SK-N-SH (cell line): Measurements from ENCODE around the gene LCE5A. TPM values are rescaled to one million over a fixed set of nuclear protein-coding genes. Genes with fewer than 3 reads are reported as not detected.

Experiments
- CTCF ChIA-PET: fragments of 300-600, 350-600 bp; formaldehyde crosslinking; extraction: SDS; loops from one replicate; lab custom pipeline; 2021; lab: Yijun Ruan, JAX
- POLR2A ChIA-PET: fragments of 350-600 bp; sonication (Branson Sonifier 250); formaldehyde crosslinking; extraction: SDS; loops from one replicate; lab custom pipeline; 2020; ENCODE audit warnings: antibody characterized with exemption, inconsistent platforms; lab: Yijun Ruan, JAX
- DNase-seq: peaks from one replicate; pipeline ENCODE4 v3.0.0; 2012
- H2AFZ ChIP-seq: fragments of 200-600 bp; sonication (generic); 2 replicates; pipeline ENCODE4 v1.8.1; 2016; ENCODE audit warnings: antibody characterized with exemption, mild to moderate bottlenecking, low read depth
- H3F3A ChIP-seq: fragments of 200-600 bp; sonication (generic); replicated peaks from 2 replicates; pipeline ENCODE3; 2016; ENCODE audit warnings: antibody characterized with exemption, mild to moderate bottlenecking; ENCODE audit not compliant: insufficient read depth
- H3K27ac ChIP-seq, 2 experiments: fragments of 200-500 bp in 1 of 2; fragments of 200-600 bp in 1 of 2; sonication (Bioruptor generic) in 1 of 2; sonication (generic), shearing (Covaris generic) in 1 of 2; 2 replicates each; pipeline versions ENCODE4 v1.5.1 to v1.6.1; 2014 to 2016; ENCODE audit warnings: low read depth in 2 of 2, inconsistent platforms in 1 of 2, low read length in 1 of 2, mild to moderate bottlenecking in 1 of 2, mixed read lengths in 1 of 2
- H3K27me3 ChIP-seq: fragments of 200-600 bp; sonication (generic), shearing (Covaris generic); 2 replicates; pipeline ENCODE4 v1.6.1; 2016; ENCODE audit warnings: mixed run types; ENCODE audit not compliant: insufficient read depth
- H3K36me3 ChIP-seq, 2 experiments: fragments of 200-500 bp in 1 of 2; fragments of 200-600 bp in 1 of 2; sonication (Bioruptor generic) in 1 of 2; sonication (generic) in 1 of 2; replicated peaks in 1 of 2; 2 replicates each; pipeline versions ENCODE3 to v1.5.1; 2014 to 2016; ENCODE audit warnings: low read length in 1 of 2, mild to moderate bottlenecking in 1 of 2; ENCODE audit not compliant: insufficient read depth in 2 of 2, control insufficient read depth in 1 of 2
- H3K4me1 ChIP-seq, 2 experiments: fragments of 200-500 bp in 1 of 2; fragments of 200-600 bp in 1 of 2; sonication (Bioruptor generic) in 1 of 2; sonication (generic), shearing (Covaris generic) in 1 of 2; 2 replicates each; pipeline versions ENCODE4 v1.5.1 to v1.6.1; 2014 to 2016; ENCODE audit warnings: low read depth in 1 of 2, low read length in 1 of 2, mixed run types in 1 of 2; ENCODE audit not compliant: insufficient read depth in 2 of 2, control insufficient read depth in 1 of 2
- H3K4me2 ChIP-seq: fragments of 200-600 bp; sonication (generic), shearing (Covaris generic); 2 replicates; pipeline ENCODE4 v1.6.1; 2017; ENCODE audit warnings: mixed run types
- H3K4me3 ChIP-seq, 2 experiments: fragments of 200-500 bp in 1 of 2; fragments of 200-600 bp in 1 of 2; sonication (Bioruptor generic) in 1 of 2; sonication (generic), shearing (Covaris generic) in 1 of 2; 2 replicates each; pipeline versions ENCODE4 v1.5.1 to v1.8.1; 2014 to 2016; ENCODE audit warnings: low read depth in 2 of 2, inconsistent platforms in 1 of 2, low read length in 1 of 2, mild to moderate bottlenecking in 1 of 2, mixed read lengths in 1 of 2, moderate library complexity in 1 of 2
- H3K79me2 ChIP-seq: fragments of 200-600 bp; sonication (generic); 2 replicates; pipeline ENCODE4 v1.8.1; 2017; ENCODE audit warnings: mild to moderate bottlenecking; ENCODE audit not compliant: insufficient read depth
- H3K9ac ChIP-seq: fragments of 200-600 bp; sonication (generic); 2 replicates; pipeline ENCODE4 v1.6.1; 2017; ENCODE audit warnings: mixed run types
- H3K9me2 ChIP-seq: fragments of 200-600 bp; sonication (generic); 2 replicates; pipeline ENCODE4 v1.6.1; 2017; ENCODE audit warnings: mixed run types
- H3K9me3 ChIP-seq: fragments of 200-600 bp; sonication (generic); 2 replicates; pipeline ENCODE4 v1.6.1; 2017; ENCODE audit warnings: mixed run types, mild to moderate bottlenecking, moderate library complexity
- H4K20me1 ChIP-seq: fragments of 200-600 bp; sonication (generic); 2 replicates; pipeline ENCODE4 v1.6.1; 2017; ENCODE audit warnings: mild to moderate bottlenecking, mixed run types; ENCODE audit not compliant: insufficient read depth
- CHD2 ChIP-seq: fragments of 150-350 bp; IDR thresholded peaks from 2 replicates; pipeline ENCODE4 v1.6.1; 2018; ENCODE audit warnings: low read length; ENCODE audit not compliant: partially characterized antibody
- ELF1 ChIP-seq: IDR thresholded peaks from 2 replicates; pipeline ENCODE4 v1.4.0; 2012
- EP300 ChIP-seq, 2 experiments: IDR thresholded peaks; 2 replicates each; pipeline versions ENCODE4 v1.4.0 to v1.6.1; 2012; ENCODE audit warnings: borderline replicate concordance in 1 of 2, low read depth in 1 of 2, low read length in 1 of 2
- EZH2phosphoT487 ChIP-seq: fragments of 200-600 bp; sonication (generic); IDR thresholded peaks from 2 replicates; pipeline ENCODE4 v1.6.1; 2017; ENCODE audit warnings: low read depth, mixed run types, mild to moderate bottlenecking, antibody characterized with exemption, moderate library complexity, borderline replicate concordance
- FOXJ3 ChIP-seq: sonication (generic); formaldehyde crosslinking; IDR thresholded peaks from 2 replicates; pipeline ENCODE4 v1.5.1; 2020; ENCODE audit warnings: mild to moderate bottlenecking, missing genetic modification reagents
- JUND ChIP-seq: IDR thresholded peaks from 2 replicates; pipeline ENCODE4 v1.4.0; 2012
- MXI1 ChIP-seq: IDR thresholded peaks from 2 replicates; pipeline ENCODE4 v1.6.1; 2012; ENCODE audit warnings: mild to moderate bottlenecking, low read depth, low read length, improper control_type of control experiment
- NFIC ChIP-seq: IDR thresholded peaks from 2 replicates; pipeline ENCODE4 v1.4.0; 2012; ENCODE audit warnings: borderline replicate concordance
- RCOR1 ChIP-seq: fragments of 150-350 bp; IDR thresholded peaks from 2 replicates; pipeline ENCODE4 v1.6.1; 2017; ENCODE audit warnings: antibody characterized with exemption, low read length
- RFX5 ChIP-seq: IDR thresholded peaks from 2 replicates; pipeline ENCODE4 v1.6.1; 2012; ENCODE audit warnings: mild to moderate bottlenecking, improper control_type of control experiment, low read length
- SIN3A ChIP-seq: IDR thresholded peaks from 2 replicates; pipeline ENCODE4 v1.6.1; 2012; ENCODE audit warnings: low read depth, mild to moderate bottlenecking, low read length, moderate library complexity, borderline replicate concordance
- TAF1 ChIP-seq: IDR thresholded peaks from 2 replicates; pipeline ENCODE4 v1.6.1; 2012; ENCODE audit warnings: low read depth, mild to moderate bottlenecking, low read length, moderate library complexity, borderline replicate concordance
- TEAD4 ChIP-seq: IDR thresholded peaks from 2 replicates; pipeline ENCODE4 v1.4.0; 2012; ENCODE audit warnings: mild to moderate bottlenecking, borderline replicate concordance; ENCODE audit not compliant: insufficient read depth
- YY1 ChIP-seq: IDR thresholded peaks from 2 replicates; pipeline ENCODE4 v1.4.0; 2012; ENCODE audit warnings: low read depth, mild to moderate bottlenecking
- WGBS: methylation state at CpG from one replicate; pipeline ENCODE4 v1.1.6; 2017; ENCODE audit warnings: low lambda C conversion rate; 5-methylcytosine and 5-hydroxymethylcytosine counted together
- polyA plus RNA-seq, 3 experiments: library from polyadenylated mRNA; depleted of rRNA; stranded (reverse); fragments of >200 nt; gene quantifications; 2 replicates each; pipeline ENCODE4 v1.2.3, GENCODE V29; 2012
- TF ChIP-seq, protein P1 (sequence below): IDR thresholded peaks from 2 replicates; pipeline ENCODE4 v1.4.0; 2012; ENCODE audit warnings: low read depth, borderline replicate concordance
- TF ChIP-seq, protein P2 (sequence below): IDR thresholded peaks from 2 replicates; pipeline ENCODE4 v1.4.0; 2012; ENCODE audit warnings: low read depth, borderline replicate concordance
- TF ChIP-seq, protein P3 (sequence below): fragments of 150-350 bp; IDR thresholded peaks from 2 replicates; pipeline ENCODE4 v1.6.1; 2016; ENCODE audit warnings: mild to moderate bottlenecking, low read depth, low read length
- TF ChIP-seq, protein P4 (sequence below): IDR thresholded peaks from 2 replicates; pipeline ENCODE4 v1.4.0; 2012; ENCODE audit warnings: low read depth
- TF ChIP-seq, protein P5 (sequence below): IDR thresholded peaks from 2 replicates; pipeline ENCODE4; 2012

Gene LCE5A
- polyA plus RNA-seq, 1 of the 3 experiments (the other 2 are of a cell fraction): not detected

DNA sequence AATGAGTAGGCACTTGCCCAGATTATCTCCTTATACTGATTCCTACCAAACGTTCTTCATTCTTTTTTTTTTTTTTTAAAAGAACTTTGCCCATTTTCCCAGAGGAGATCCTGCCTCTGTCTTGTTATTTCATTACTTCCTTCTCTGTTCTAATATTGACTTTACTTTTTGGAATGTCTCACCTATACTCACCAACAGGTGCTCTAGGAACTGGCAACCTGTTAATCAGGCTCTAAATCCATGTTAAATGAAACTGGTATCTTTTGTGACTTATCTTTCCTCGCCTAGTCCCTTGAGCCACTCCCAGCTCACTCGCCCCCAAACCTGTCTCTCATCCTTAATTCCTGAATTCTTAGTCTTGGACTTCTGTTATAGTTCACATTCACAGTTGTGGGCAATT, 2.5 kb downstream of the LCE5A start:
- ChIA-PET POLR2A (no interaction called here), CTCF (no interaction called here)
- TF ChIP-seq, protein P1, sequence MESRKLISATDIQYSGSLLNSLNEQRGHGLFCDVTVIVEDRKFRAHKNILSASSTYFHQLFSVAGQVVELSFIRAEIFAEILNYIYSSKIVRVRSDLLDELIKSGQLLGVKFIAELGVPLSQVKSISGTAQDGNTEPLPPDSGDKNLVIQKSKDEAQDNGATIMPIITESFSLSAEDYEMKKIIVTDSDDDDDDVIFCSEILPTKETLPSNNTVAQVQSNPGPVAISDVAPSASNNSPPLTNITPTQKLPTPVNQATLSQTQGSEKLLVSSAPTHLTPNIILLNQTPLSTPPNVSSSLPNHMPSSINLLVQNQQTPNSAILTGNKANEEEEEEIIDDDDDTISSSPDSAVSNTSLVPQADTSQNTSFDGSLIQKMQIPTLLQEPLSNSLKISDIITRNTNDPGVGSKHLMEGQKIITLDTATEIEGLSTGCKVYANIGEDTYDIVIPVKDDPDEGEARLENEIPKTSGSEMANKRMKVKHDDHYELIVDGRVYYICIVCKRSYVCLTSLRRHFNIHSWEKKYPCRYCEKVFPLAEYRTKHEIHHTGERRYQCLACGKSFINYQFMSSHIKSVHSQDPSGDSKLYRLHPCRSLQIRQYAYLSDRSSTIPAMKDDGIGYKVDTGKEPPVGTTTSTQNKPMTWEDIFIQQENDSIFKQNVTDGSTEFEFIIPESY: no peak
- TF ChIP-seq, protein P2, sequence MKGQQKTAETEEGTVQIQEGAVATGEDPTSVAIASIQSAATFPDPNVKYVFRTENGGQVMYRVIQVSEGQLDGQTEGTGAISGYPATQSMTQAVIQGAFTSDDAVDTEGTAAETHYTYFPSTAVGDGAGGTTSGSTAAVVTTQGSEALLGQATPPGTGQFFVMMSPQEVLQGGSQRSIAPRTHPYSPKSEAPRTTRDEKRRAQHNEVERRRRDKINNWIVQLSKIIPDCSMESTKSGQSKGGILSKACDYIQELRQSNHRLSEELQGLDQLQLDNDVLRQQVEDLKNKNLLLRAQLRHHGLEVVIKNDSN: no peak
- TF ChIP-seq EZH2phosphoT487: no peak
- TF ChIP-seq RCOR1: no peak
- no peak for TF ChIP-seq JUND
- H3K79me2 ChIP-seq: no peaks in the 10 kb centered on the region
- H3K9me3 ChIP-seq: no peaks in the 10 kb centered on the region
- no peak overlapping the region for H3K4me2 ChIP-seq
- no peaks in the 10 kb centered on the region for H3K36me3 ChIP-seq
- H3K4me1 ChIP-seq: no peaks in the 10 kb centered on the region
- 10% methylated on average over 3 of the region's 3 CpGs for WGBS
- no peak overlapping the region for H3K27ac ChIP-seq
- peaks cover 67% of the 10 kb centered on the region for H3K27me3 ChIP-seq
- no peak for DNase-seq
- no peak overlapping the region for H3K4me3 ChIP-seq
- no peaks in the 10 kb centered on the region for H3K9me2 ChIP-seq
- no peak overlapping the region for H2AFZ ChIP-seq
- no peak overlapping the region for H3K9ac ChIP-seq
- H4K20me1 ChIP-seq: no peaks in the 10 kb centered on the region
- H3F3A ChIP-seq: no peaks in the 10 kb centered on the region

DNA sequence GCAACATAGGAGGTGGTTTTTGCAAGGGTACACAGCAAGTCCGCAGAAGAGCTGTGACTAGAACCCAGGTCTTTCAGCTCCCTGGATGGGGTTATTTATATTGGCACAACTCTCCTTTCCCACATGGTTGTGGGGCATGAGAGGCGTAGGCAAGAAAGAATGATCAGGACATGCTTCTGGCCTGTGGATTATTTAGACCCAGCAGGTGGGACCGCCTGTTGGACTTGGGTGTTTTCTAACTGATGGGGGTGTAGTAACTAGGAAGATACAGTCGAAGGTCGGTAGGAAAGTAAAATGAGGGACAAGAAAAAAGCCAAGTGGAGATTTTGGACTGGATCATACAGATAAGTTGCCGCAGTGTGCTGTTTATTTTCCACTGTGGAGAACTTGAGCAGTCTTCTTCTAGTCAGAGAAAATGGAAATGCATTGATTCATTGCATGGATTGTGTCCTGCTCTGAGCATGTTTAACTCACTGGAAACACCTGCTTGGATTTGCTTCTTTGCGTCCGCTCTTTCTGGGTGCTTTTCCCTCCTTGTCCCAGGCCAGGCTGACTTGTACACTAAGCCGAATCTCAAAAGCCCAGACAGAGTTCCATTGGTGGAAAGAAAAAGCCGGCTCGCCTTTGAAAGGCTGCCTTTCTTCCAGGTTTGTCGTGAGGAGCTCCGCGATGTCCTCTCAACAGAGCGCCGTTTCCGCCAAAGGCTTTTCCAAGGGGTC, 4.3 kb downstream of the LCE5A start:
- H3K9me2 ChIP-seq: no peaks in the 10 kb centered on the region
- POLR2A ChIA-PET: no interaction called here
- DNase-seq: no peak
- H3K9me3 ChIP-seq: no peaks in the 10 kb centered on the region
- 18% methylated on average over 17 of the region's 17 CpGs for WGBS
- peak overlapping the region; percentile 78 for H3K4me2 ChIP-seq
- H3K4me1 ChIP-seq: no peaks in the 10 kb centered on the region
- CTCF ChIA-PET: no interaction called here
- H3K36me3 ChIP-seq: no peaks in the 10 kb centered on the region
- H3F3A ChIP-seq: no peaks in the 10 kb centered on the region
- peaks cover 67% of the 10 kb centered on the region for H3K27me3 ChIP-seq
- H3K4me3 ChIP-seq: peak overlapping the region; percentile 12 to 52; a peak in 3 of 4 replicates
- TF ChIP-seq MXI1: no peak
- no peak for TF ChIP-seq TAF1
- TF ChIP-seq FOXJ3 (CRISPR knock-in tag): no peak
- TF ChIP-seq EP300 (IDR thresholded peaks at IDR 0.05; ENCODE audit: borderline replicate concordance in 1 of 2, low read depth in 1 of 2, low read length in 1 of 2): no peak
- no peak for TF ChIP-seq NFIC
- no peak for TF ChIP-seq CHD2
- no peak for TF ChIP-seq TEAD4
- no peak for TF ChIP-seq RFX5
- TF ChIP-seq, protein P3, sequence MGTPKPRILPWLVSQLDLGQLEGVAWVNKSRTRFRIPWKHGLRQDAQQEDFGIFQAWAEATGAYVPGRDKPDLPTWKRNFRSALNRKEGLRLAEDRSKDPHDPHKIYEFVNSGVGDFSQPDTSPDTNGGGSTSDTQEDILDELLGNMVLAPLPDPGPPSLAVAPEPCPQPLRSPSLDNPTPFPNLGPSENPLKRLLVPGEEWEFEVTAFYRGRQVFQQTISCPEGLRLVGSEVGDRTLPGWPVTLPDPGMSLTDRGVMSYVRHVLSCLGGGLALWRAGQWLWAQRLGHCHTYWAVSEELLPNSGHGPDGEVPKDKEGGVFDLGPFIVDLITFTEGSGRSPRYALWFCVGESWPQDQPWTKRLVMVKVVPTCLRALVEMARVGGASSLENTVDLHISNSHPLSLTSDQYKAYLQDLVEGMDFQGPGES: no peak
- no peak for TF ChIP-seq RCOR1
- TF ChIP-seq YY1: no peak
- TF ChIP-seq, protein P4, sequence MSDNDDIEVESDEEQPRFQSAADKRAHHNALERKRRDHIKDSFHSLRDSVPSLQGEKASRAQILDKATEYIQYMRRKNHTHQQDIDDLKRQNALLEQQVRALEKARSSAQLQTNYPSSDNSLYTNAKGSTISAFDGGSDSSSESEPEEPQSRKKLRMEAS: no peak
- TF ChIP-seq, protein P1: no peak
- TF ChIP-seq ELF1: no peak
- TF ChIP-seq, protein P2: no peak
- TF ChIP-seq SIN3A: no peak
- TF ChIP-seq, protein P5, sequence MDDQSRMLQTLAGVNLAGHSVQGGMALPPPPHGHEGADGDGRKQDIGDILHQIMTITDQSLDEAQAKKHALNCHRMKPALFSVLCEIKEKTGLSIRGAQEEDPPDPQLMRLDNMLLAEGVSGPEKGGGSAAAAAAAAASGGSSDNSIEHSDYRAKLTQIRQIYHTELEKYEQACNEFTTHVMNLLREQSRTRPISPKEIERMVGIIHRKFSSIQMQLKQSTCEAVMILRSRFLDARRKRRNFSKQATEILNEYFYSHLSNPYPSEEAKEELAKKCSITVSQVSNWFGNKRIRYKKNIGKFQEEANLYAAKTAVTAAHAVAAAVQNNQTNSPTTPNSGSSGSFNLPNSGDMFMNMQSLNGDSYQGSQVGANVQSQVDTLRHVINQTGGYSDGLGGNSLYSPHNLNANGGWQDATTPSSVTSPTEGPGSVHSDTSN: no peak
- TF ChIP-seq, all 33 proteins: peak for 0
- Histone ChIP-seq H4K20me1 (no peaks in the 10 kb centered on the region), H3K27ac (no peak overlapping the region), H3K79me2 (no peaks in the 10 kb centered on the region), H3K9ac (no peak overlapping the region), H2AFZ (no peak overlapping the region)
